Measurements from ENCODE around the gene RNF152. TPM values are rescaled to one million over a fixed set of nuclear protein-coding genes. Genes with fewer than 3 reads are reported as not detected.

The RNF152 gene
- total RNA-seq, 1 experiment from 2014 or later: 0.18 TPM

GRCh38 chr18:61896118-61896517 lies 3.3 kb upstream of the RNF152 start:
- Histone ChIP-seq H3K27ac (ENCODE audit: low read length) (no peak overlapping the region), H3K9me3 (ENCODE audit: control insufficient read depth, insufficient read depth, low read depth, low read length) (no peaks in the 10 kb centered on the region), H3K4me3 (ENCODE audit: low read depth in 2 of 2, low read length in 2 of 2) (no peak overlapping the region), H3K4me1 (ENCODE audit: control insufficient read depth, insufficient read depth, low read length) (no peaks in the 10 kb centered on the region), H3K27me3 (ENCODE audit: control insufficient read depth, insufficient read depth, low read length) (no peaks in the 10 kb centered on the region; the same call in 1 of the 2 replicates), H3K36me3 (ENCODE audit: control insufficient read depth, insufficient read depth, low read length) (no peaks in the 10 kb centered on the region)
- ChIA-PET POLR2A (no interaction called here), CTCF (no interaction called here)
- TF ChIP-seq, protein P1, sequence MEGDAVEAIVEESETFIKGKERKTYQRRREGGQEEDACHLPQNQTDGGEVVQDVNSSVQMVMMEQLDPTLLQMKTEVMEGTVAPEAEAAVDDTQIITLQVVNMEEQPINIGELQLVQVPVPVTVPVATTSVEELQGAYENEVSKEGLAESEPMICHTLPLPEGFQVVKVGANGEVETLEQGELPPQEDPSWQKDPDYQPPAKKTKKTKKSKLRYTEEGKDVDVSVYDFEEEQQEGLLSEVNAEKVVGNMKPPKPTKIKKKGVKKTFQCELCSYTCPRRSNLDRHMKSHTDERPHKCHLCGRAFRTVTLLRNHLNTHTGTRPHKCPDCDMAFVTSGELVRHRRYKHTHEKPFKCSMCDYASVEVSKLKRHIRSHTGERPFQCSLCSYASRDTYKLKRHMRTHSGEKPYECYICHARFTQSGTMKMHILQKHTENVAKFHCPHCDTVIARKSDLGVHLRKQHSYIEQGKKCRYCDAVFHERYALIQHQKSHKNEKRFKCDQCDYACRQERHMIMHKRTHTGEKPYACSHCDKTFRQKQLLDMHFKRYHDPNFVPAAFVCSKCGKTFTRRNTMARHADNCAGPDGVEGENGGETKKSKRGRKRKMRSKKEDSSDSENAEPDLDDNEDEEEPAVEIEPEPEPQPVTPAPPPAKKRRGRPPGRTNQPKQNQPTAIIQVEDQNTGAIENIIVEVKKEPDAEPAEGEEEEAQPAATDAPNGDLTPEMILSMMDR (IDR thresholded peaks at IDR 0.05): no peak
- TF ChIP-seq TCF7L2 (IDR thresholded peaks at IDR 0.05; ENCODE audit: low read depth, low read length) (no peak), SIN3A (IDR thresholded peaks at IDR 0.05; ENCODE audit: borderline replicate concordance, insufficient read depth, low read depth, low read length) (no peak)
- no TSS peak for BruUV-seq (replicated peaks)
- no peak for DNase-seq (ENCODE audit: low read depth, low spot score)
- in situ Hi-C loops (cut with HindIII; ENCODE audit: low pct_unique_long_range_greater_than_20kb, low sequenced_read_pairs): no loop called here
- no peak for ATAC-seq
- intact Hi-C loops (cut with micrococcal nuclease; ENCODE audit: unreplicated experiment): no loop called here

DNA sequence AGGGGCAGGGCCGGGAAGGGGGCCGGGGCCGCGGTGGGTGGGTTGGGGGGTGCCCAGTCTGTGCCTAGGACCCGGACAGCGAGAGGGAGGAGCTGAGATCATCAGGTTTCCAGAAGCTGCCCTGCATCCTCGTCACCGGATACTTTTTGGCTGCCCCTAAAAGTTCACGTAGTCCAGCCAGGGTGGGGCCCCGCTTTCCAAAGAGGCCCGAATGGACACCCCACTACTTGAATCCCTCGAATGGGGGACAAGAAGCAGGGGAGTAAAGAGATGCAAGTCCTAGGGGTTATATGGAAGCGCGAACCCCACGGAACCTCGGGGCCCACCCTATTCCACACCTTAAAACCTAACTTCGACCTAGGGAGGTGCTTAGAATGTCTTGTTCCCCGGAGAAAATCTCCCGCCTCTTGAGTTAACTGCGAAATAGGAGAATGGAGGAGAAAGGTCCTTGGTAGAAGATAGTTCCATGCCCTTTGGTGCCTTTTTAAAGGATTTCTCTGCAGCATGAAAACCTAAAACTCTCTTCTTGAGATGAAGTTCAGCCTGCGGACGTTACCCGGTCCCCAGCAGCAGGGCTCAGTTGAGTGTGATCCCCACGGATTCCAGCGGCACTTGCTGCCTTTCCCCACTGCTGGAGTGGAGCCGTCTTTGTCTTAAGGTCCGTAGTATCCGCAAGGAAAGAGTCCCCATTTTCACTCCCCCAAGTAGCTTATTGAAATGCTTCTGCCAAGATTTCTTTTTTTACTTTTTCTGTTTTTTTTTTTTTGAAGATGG lies 2.1 kb upstream of the RNF152 start:
- intact Hi-C loops (cut with micrococcal nuclease; ENCODE audit: unreplicated experiment): no loop called here
- ChIA-PET POLR2A (no interaction called here), CTCF (no interaction called here)
- in situ Hi-C loops (cut with HindIII; ENCODE audit: low pct_unique_long_range_greater_than_20kb, low sequenced_read_pairs): no loop called here
- no peaks in the 10 kb centered on the region for H3K9me3 ChIP-seq (ENCODE audit: control insufficient read depth, insufficient read depth, low read depth, low read length)
- no peaks in the 10 kb centered on the region; the same call in 1 of the 2 replicates for H3K27me3 ChIP-seq (ENCODE audit: control insufficient read depth, insufficient read depth, low read length)
- no peaks in the 10 kb centered on the region for H3K4me1 ChIP-seq (ENCODE audit: control insufficient read depth, insufficient read depth, low read length)
- no peak overlapping the region for H3K27ac ChIP-seq (ENCODE audit: low read length)
- no peaks in the 10 kb centered on the region for H3K36me3 ChIP-seq (ENCODE audit: control insufficient read depth, insufficient read depth, low read length)
- ATAC-seq (no peak), DNase-seq (ENCODE audit: low read depth, low spot score) (no peak)
- peak overlapping the region; percentile 42 to 45; a peak in 3 of 4 replicates for H3K4me3 ChIP-seq (ENCODE audit: low read depth in 2 of 2, low read length in 2 of 2)
- BruUV-seq (replicated peaks): no TSS peak
- TF ChIP-seq, protein P1 (IDR thresholded peaks at IDR 0.05): no peak
- no peak for TF ChIP-seq SIN3A (IDR thresholded peaks at IDR 0.05; ENCODE audit: borderline replicate concordance, insufficient read depth, low read depth, low read length)
- no peak for TF ChIP-seq POLR2AphosphoS5 (IDR thresholded peaks at IDR 0.05; ENCODE audit: low read depth, low read length)
- no peak for TF ChIP-seq REST (IDR thresholded peaks at IDR 0.05; ENCODE audit: insufficient read depth in 1 of 2, low read depth in 2 of 2, low read length in 1 of 2)
- TF ChIP-seq TCF7L2 (IDR thresholded peaks at IDR 0.05; ENCODE audit: low read depth, low read length): no peak

All from Panc1 (cell line).